Measurements from ENCODE around the gene KDM5B.
"Not testable (repeated sequence)": the region's sequence is repeated elsewhere in the genome, so short reads cannot be mapped to it uniquely, and the experiment has no call there.

The KDM5B gene

GRCh38 chr1:202807926-202808757 is at the start of gene KDM5B:
TSS of gene KDM5B (minus strand) at chr1:202808421. CDS start at chr1:202808305, 116 bp downstream.
- DNase-seq, result peak; percentile 43

- DNase-seq, result no peak
Measured at GRCh38 chr1:202857136-202857610, 49.0 kb upstream of the KDM5B start.

GRCh38 chr1:202856014-202856413 is 47.8 kb upstream of the KDM5B start:
- DNase-seq, result peak; percentile 56

- no peak for DNase-seq
Measured at GRCh38 chr1:202854787-202855186, 46.6 kb upstream of the KDM5B start.

GRCh38 chr1:202852163-202852904 is 44.1 kb upstream of the KDM5B start:
- DNase-seq, result peak; percentile 68

- DNase-seq, result no peak
Measured at GRCh38 chr1:202850593-202851362, 42.6 kb upstream of the KDM5B start.

- DNase-seq, result no peak
Measured at GRCh38 chr1:202848191-202848542, 39.9 kb upstream of the KDM5B start.

- DNase-seq, result no peak
Measured at GRCh38 chr1:202844935-202845334, 36.7 kb upstream of the KDM5B start.

- DNase-seq, result no peak
Measured at GRCh38 chr1:202844259-202844658, 36.0 kb upstream of the KDM5B start.

GRCh38 chr1:202843081-202843480 is 34.9 kb upstream of the KDM5B start:
- DNase-seq, result no peak

GRCh38 chr1:202837746-202838262 is 29.6 kb upstream of the KDM5B start:
- peak; percentile 35 for DNase-seq

GRCh38 chr1:202836623-202837403 is 28.6 kb upstream of the KDM5B start:
- DNase-seq, result peak; percentile 90

- peak; percentile 9 for DNase-seq
Measured at GRCh38 chr1:202835548-202836072, 27.4 kb upstream of the KDM5B start.

- DNase-seq, result no peak
Measured at GRCh38 chr1:202834771-202835547, 26.7 kb upstream of the KDM5B start.

- no peak for DNase-seq
Measured at GRCh38 chr1:202831906-202832305, 23.7 kb upstream of the KDM5B start.

GRCh38 chr1:202829223-202829622 is 21.0 kb upstream of the KDM5B start:
- not testable (repeated sequence) for DNase-seq

GRCh38 chr1:202825748-202826147 is 17.5 kb upstream of the KDM5B start:
- DNase-seq, result no peak

GRCh38 chr1:202821467-202821866 is 13.2 kb upstream of the KDM5B start:
- no peak for DNase-seq

GRCh38 chr1:202818819-202819218 is 10.6 kb upstream of the KDM5B start:
- no peak for DNase-seq

GRCh38 chr1:202815120-202815519 is 6.9 kb upstream of the KDM5B start:
- no peak for DNase-seq
